ENCODE data around the gene PTMS. TPM values are rescaled to one million over a fixed set of nuclear protein-coding genes. Genes with fewer than 3 reads are reported as not detected.

PTMS gene
- total RNA-seq, 6 experiments from 2014 or later: 113 to 484 (median 404) TPM

GRCh38 chr12:6817098-6817497 is 50.9 kb downstream of the PTMS start:
- DNase-seq (no peak), ATAC-seq (no peak)
- Histone ChIP-seq H3K4me3 (no peak overlapping the region), H3K27me3 (no peaks in the 10 kb centered on the region), H3K36me3 (no peaks in the 10 kb centered on the region), H3K4me1 (peaks cover 0 to 5% (median 0%) of the 10 kb centered on the region in 4 donors), H3K9me3 (no peaks in the 10 kb centered on the region), H3K27ac (no peak overlapping the region)
- intact Hi-C loops (cut with DNase I): no loop called here
- TF ChIP-seq POLR2A (IDR thresholded peaks at IDR 0.05) (no peak), CTCF (IDR thresholded peaks at IDR 0.05) (no peak)
- 64% methylated on average over 5 of the region's 8 CpGs for WGBS (ENCODE audit: insufficient coverage, low coverage, low lambda C conversion rate, missing lambda C conversion rate)

- Histone ChIP-seq H3K4me1 (peaks cover 0 to 5% (median 0%) of the 10 kb centered on the region in 4 donors), H3K4me3 (no peak overlapping the region), H3K27me3 (no peaks in the 10 kb centered on the region), H3K27ac (no peak overlapping the region), H3K9me3 (no peaks in the 10 kb centered on the region), H3K36me3 (no peaks in the 10 kb centered on the region)
- ATAC-seq: no peak
- TF ChIP-seq CTCF (IDR thresholded peaks at IDR 0.05) (no peak), POLR2A (IDR thresholded peaks at IDR 0.05) (no peak)
- no peak for DNase-seq
- 83% methylated on average over 20 of the region's 20 CpGs for WGBS (ENCODE audit: insufficient coverage, low coverage, low lambda C conversion rate, missing lambda C conversion rate)
- intact Hi-C loops (cut with DNase I): no loop called here
These were observed 51.5 kb downstream of the PTMS start for GRCh38 chr12:6817662-6818157.

GRCh38 chr12:6818222-6818621 is 52.1 kb downstream of the PTMS start:
- peak overlapping the region in 1 of 3 donors; percentile 44 for H3K27ac ChIP-seq
- no peaks in the 10 kb centered on the region for H3K27me3 ChIP-seq
- peaks cover 0 to 5% (median 0%) of the 10 kb centered on the region in 4 donors for H3K4me1 ChIP-seq
- H3K4me3 ChIP-seq: peak overlapping the region in 1 of 3 donors; percentile 13
- ATAC-seq: peak; percentile 28 to 72 (median 59)
- TF ChIP-seq CTCF (IDR thresholded peaks at IDR 0.05) (no peak), POLR2A (IDR thresholded peaks at IDR 0.05) (no peak)
- intact Hi-C loops (cut with DNase I): no loop called here
- DNase-seq: no peak
- H3K36me3 ChIP-seq: no peaks in the 10 kb centered on the region
- WGBS (ENCODE audit: insufficient coverage, low coverage, low lambda C conversion rate, missing lambda C conversion rate): no CpG with 5 or more reads among the region's 10 CpGs
- H3K9me3 ChIP-seq: no peaks in the 10 kb centered on the region

GRCh38 chr12:6818645-6819044 is 52.5 kb downstream of the PTMS start:
- WGBS (ENCODE audit: insufficient coverage, low coverage, low lambda C conversion rate, missing lambda C conversion rate): 75% methylated on average over 5 of the region's 5 CpGs
- ATAC-seq (no peak), DNase-seq (no peak)
- no peaks in the 10 kb centered on the region for H3K27me3 ChIP-seq
- H3K9me3 ChIP-seq: no peaks in the 10 kb centered on the region
- peak overlapping the region in 1 of 3 donors; percentile 44 for H3K27ac ChIP-seq
- peaks cover 0 to 5% (median 0%) of the 10 kb centered on the region in 4 donors for H3K4me1 ChIP-seq
- intact Hi-C loops (cut with DNase I): no loop called here
- peak overlapping the region in 1 of 3 donors; percentile 13 for H3K4me3 ChIP-seq
- TF ChIP-seq CTCF (IDR thresholded peaks at IDR 0.05) (no peak), POLR2A (IDR thresholded peaks at IDR 0.05) (no peak)
- no peaks in the 10 kb centered on the region for H3K36me3 ChIP-seq
